GM12878 (cell line): ENCODE results near the gene CUEDC1.

ENCODE experiments used
- CBFB ChIP-seq: IDR thresholded peaks from 2 replicates; pipeline ENCODE4 v1.6.1; 2016; ENCODE audit warnings: antibody characterized with exemption, low read depth
- CREM ChIP-seq: IDR thresholded peaks from 2 replicates; pipeline ENCODE4 v1.6.1; 2014; ENCODE audit warnings: antibody characterized with exemption, low read depth
- CTCF ChIP-seq, 3 experiments: IDR thresholded peaks in 2 of 3; conservative IDR thresholded peaks in 1 of 3; 2 replicates each; pipeline ENCODE4 v1.5.1; 2011; ENCODE audit warnings: low read depth in 3 of 3, low read length in 3 of 3, mild to moderate bottlenecking in 3 of 3, control low read depth in 2 of 3, moderate library complexity in 2 of 3, inconsistent platforms in 1 of 3, mixed read lengths in 1 of 3; ENCODE audit not compliant: control insufficient read depth in 2 of 3, insufficient read depth in 1 of 3; ENCODE audit errors: extremely low read depth in 1 of 3
- EZH2 ChIP-seq: IDR thresholded peaks from 2 replicates; pipeline ENCODE4 v1.6.1; 2012; ENCODE audit warnings: low read depth, mild to moderate bottlenecking, control low read depth, inconsistent platforms, low read length, borderline replicate concordance; ENCODE audit not compliant: control insufficient read depth
- FOS ChIP-seq: IDR thresholded peaks from 3 replicates; pipeline ENCODE4 v1.6.1; 2011; ENCODE audit warnings: borderline replicate concordance; ENCODE audit not compliant: insufficient read length; ENCODE audit errors: extremely low read depth
- IKZF1 ChIP-seq: fragments of 450-650 bp; conservative IDR thresholded peaks from 2 replicates; pipeline ENCODE4 v1.6.1; 2017; ENCODE audit warnings: antibody characterized with exemption, mild to moderate bottlenecking
- JUNB ChIP-seq: IDR thresholded peaks from 2 replicates; pipeline ENCODE4 v1.6.1; 2016; ENCODE audit warnings: antibody characterized with exemption, mild to moderate bottlenecking
- NFIC ChIP-seq: IDR thresholded peaks from 2 replicates; pipeline ENCODE4 v1.6.1; 2012; ENCODE audit warnings: low read depth, mild to moderate bottlenecking, inconsistent platforms, low read length, moderate library complexity
- PRDM15 ChIP-seq: fragments of 450-650 bp; formaldehyde crosslinking; IDR thresholded peaks from 2 replicates; pipeline ENCODE4 v1.4.0; 2020; ENCODE audit warnings: mild to moderate bottlenecking, moderate library complexity
- RFX5 ChIP-seq: IDR thresholded peaks from 2 replicates; pipeline ENCODE4 v1.6.1; 2011; ENCODE audit warnings: low read depth, low read length, improper control_type of control experiment
- SIN3A ChIP-seq: IDR thresholded peaks from 2 replicates; pipeline ENCODE4 v1.6.1; 2012; ENCODE audit warnings: low read depth, low read length, improper control_type of control experiment
- SMAD1 ChIP-seq: fragments of 450-650 bp; IDR thresholded peaks from 2 replicates; pipeline ENCODE4 v1.6.1; 2018; ENCODE audit warnings: mild to moderate bottlenecking, low read depth; ENCODE audit not compliant: partially characterized antibody
- SREBF2 ChIP-seq: IDR thresholded peaks from 2 replicates; pipeline ENCODE4 v1.6.1; 2012; ENCODE audit warnings: mild to moderate bottlenecking, low read length
- YY1 ChIP-seq: IDR thresholded peaks from 2 replicates; pipeline ENCODE4 v1.6.1; 2011; ENCODE audit warnings: low read depth, mild to moderate bottlenecking, low read length

GRCh38 chr17:57966246-57966645 lies 11.0 kb upstream of the CUEDC1 start:
- TF ChIP-seq YY1 (no peak), JUNB (no peak), RFX5 (no peak), SMAD1 (no peak), CTCF (IDR thresholded peaks at IDR 0.05 in 2 of 3, conservative IDR thresholded peaks at IDR 0.05 in 1 of 3; ENCODE audit: control insufficient read depth in 2 of 3, extremely low read depth in 1 of 3, insufficient read depth in 1 of 3, low read depth in 3 of 3, low read length in 3 of 3) (no peak), FOS (no peak), SREBF2 (no peak), CREM (no peak), SIN3A (no peak), PRDM15 (CRISPR knock-in tag) (no peak), CBFB (no peak), EZH2 (no peak), IKZF1 (no peak), NFIC (no peak)
